ENCODE results near the gene FBXW8. TPM values are rescaled to one million over a fixed set of nuclear protein-coding genes. Genes with fewer than 3 reads are reported as not detected.

FBXW8 gene
- total RNA-seq, 2 experiments from 2014 or later: 6.6 to 7.3 TPM

- DNase-seq: no peak
- intact Hi-C loops (cut with DNase I, micrococcal nuclease): no loop called here
- peaks cover 7% of the 10 kb centered on the region for H3K4me1 Mint-ChIP-seq (ENCODE audit: low read depth)
- H3K27me3 Mint-ChIP-seq: peaks cover 26% of the 10 kb centered on the region
- H3K36me3 ChIP-seq (ENCODE audit: insufficient read depth, low read length): no peaks in the 10 kb centered on the region
- no peaks in the 10 kb centered on the region for H3K36me3 Mint-ChIP-seq (ENCODE audit: low read depth)
- H3K27me3 ChIP-seq (ENCODE audit: control insufficient read depth in 1 of 2, insufficient read depth in 2 of 2, low read length in 2 of 2): peaks cover 8 to 14% of the 10 kb centered on the region in 2 experiments
- TF ChIP-seq, protein P1, sequence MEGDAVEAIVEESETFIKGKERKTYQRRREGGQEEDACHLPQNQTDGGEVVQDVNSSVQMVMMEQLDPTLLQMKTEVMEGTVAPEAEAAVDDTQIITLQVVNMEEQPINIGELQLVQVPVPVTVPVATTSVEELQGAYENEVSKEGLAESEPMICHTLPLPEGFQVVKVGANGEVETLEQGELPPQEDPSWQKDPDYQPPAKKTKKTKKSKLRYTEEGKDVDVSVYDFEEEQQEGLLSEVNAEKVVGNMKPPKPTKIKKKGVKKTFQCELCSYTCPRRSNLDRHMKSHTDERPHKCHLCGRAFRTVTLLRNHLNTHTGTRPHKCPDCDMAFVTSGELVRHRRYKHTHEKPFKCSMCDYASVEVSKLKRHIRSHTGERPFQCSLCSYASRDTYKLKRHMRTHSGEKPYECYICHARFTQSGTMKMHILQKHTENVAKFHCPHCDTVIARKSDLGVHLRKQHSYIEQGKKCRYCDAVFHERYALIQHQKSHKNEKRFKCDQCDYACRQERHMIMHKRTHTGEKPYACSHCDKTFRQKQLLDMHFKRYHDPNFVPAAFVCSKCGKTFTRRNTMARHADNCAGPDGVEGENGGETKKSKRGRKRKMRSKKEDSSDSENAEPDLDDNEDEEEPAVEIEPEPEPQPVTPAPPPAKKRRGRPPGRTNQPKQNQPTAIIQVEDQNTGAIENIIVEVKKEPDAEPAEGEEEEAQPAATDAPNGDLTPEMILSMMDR (IDR thresholded peaks at IDR 0.05): no peak
- no peak overlapping the region for H3K4me3 Mint-ChIP-seq
- no peak overlapping the region for H3K27ac Mint-ChIP-seq
- no peak overlapping the region for H3K4me3 ChIP-seq (ENCODE audit: low read length)
- peaks cover 5 to 7% of the 10 kb centered on the region in 2 experiments for H3K9me3 ChIP-seq (ENCODE audit: control insufficient read depth in 1 of 2, insufficient read depth in 1 of 2, low read length in 2 of 2)
- no peak overlapping the region for H3K27ac ChIP-seq (ENCODE audit: low read depth in 1 of 2, low read length in 2 of 2)
- no peaks in the 10 kb centered on the region for H3K4me1 ChIP-seq (ENCODE audit: insufficient read depth, low read length)
- ChIA-PET CTCF (no interaction called here), POLR2A (no interaction called here)
- no peak for ATAC-seq (ENCODE audit: poor library complexity)
- H3K9me3 Mint-ChIP-seq: no peaks in the 10 kb centered on the region
These were observed 40.4 kb upstream of the FBXW8 start for GRCh38 chr12:116870306-116870705.

GRCh38 chr12:116874324-116874995, 36.3 kb upstream of the FBXW8 start:
- Mint-ChIP-seq H3K36me3 (ENCODE audit: low read depth) (no peaks in the 10 kb centered on the region), H3K27ac (no peak overlapping the region), H3K9me3 (no peaks in the 10 kb centered on the region), H3K4me1 (ENCODE audit: low read depth) (peaks cover 18% of the 10 kb centered on the region), H3K27me3 (peaks cover 64% of the 10 kb centered on the region), H3K4me3 (no peak overlapping the region)
- intact Hi-C loops (cut with DNase I, micrococcal nuclease): no loop called here
- POLR2A ChIA-PET: no interaction called here
- peaks cover 38 to 48% of the 10 kb centered on the region in 2 experiments for H3K27me3 ChIP-seq (ENCODE audit: control insufficient read depth in 1 of 2, insufficient read depth in 2 of 2, low read length in 2 of 2)
- H3K9me3 ChIP-seq (ENCODE audit: control insufficient read depth in 1 of 2, insufficient read depth in 1 of 2, low read length in 2 of 2): peaks cover 7 to 12% of the 10 kb centered on the region in 2 experiments
- no peaks in the 10 kb centered on the region for H3K36me3 ChIP-seq (ENCODE audit: insufficient read depth, low read length)
- TF ChIP-seq, protein P1 (IDR thresholded peaks at IDR 0.05): no peak
- no peak for ATAC-seq (ENCODE audit: poor library complexity)
- no peak overlapping the region for H3K27ac ChIP-seq (ENCODE audit: low read depth in 1 of 2, low read length in 2 of 2)
- no peak overlapping the region for H3K4me3 ChIP-seq (ENCODE audit: low read length)
- DNase-seq: no peak
- H3K4me1 ChIP-seq (ENCODE audit: insufficient read depth, low read length): peaks cover 13% of the 10 kb centered on the region
- CTCF ChIA-PET: no interaction called here

DNA sequence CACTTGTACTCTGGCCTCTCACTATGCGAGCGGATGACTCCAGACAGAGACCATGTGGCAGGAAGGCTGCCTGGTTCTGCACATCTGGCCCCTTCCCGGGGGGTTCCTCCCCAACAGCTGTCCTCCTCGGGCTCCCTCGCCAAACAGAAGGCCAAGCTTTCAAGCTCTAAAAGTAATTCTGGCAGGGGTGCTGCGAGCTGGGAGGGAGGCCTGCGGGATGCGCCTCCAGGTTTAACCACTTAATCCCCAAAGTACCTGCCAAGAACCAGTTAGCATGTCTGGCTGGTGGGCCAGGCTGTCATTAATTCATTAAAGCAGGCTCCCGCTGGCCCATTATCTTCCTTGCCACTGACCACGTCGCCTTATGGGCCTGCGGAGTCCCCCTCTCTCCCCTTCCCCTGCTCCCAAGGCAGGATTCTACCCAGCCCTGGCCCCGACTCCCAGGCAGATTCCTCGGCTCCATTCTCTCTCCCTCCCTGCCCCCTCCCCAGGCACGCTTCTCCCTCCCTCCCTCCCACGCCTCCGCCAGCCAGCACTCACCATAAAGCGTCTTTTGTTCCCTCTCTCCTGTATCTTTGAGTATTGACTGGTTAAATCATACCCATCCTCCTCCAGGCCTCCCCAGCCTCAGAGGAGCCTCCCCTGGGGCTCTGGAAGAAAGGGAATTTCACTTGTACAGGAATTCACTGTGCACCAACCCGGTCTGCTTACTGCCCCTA, 34.4 kb upstream of the FBXW8 start:
- H3K27me3 ChIP-seq (ENCODE audit: control insufficient read depth in 1 of 2, insufficient read depth in 2 of 2, low read length in 2 of 2): peaks cover 47 to 60% of the 10 kb centered on the region in 2 experiments
- ATAC-seq (ENCODE audit: poor library complexity): no peak
- no peak overlapping the region for H3K27ac ChIP-seq (ENCODE audit: low read depth in 1 of 2, low read length in 2 of 2)
- Mint-ChIP-seq H3K36me3 (ENCODE audit: low read depth) (no peaks in the 10 kb centered on the region), H3K27ac (no peak overlapping the region), H3K4me3 (no peak overlapping the region), H3K9me3 (no peaks in the 10 kb centered on the region), H3K4me1 (ENCODE audit: low read depth) (peaks cover 31% of the 10 kb centered on the region), H3K27me3 (peaks cover 73% of the 10 kb centered on the region)
- H3K9me3 ChIP-seq (ENCODE audit: control insufficient read depth in 1 of 2, insufficient read depth in 1 of 2, low read length in 2 of 2): peaks cover 7 to 16% of the 10 kb centered on the region in 2 experiments
- DNase-seq: no peak
- no peaks in the 10 kb centered on the region for H3K36me3 ChIP-seq (ENCODE audit: insufficient read depth, low read length)
- TF ChIP-seq, protein P1 (IDR thresholded peaks at IDR 0.05): no peak
- POLR2A ChIA-PET: no interaction called here
- intact Hi-C loops (cut with DNase I, micrococcal nuclease): no loop called here
- H3K4me1 ChIP-seq (ENCODE audit: insufficient read depth, low read length): peaks cover 26% of the 10 kb centered on the region
- no peak overlapping the region for H3K4me3 ChIP-seq (ENCODE audit: low read length)
- CTCF ChIA-PET: no interaction called here

Measured in CD4-positive, alpha-beta T cell (primary cell).